Muscle layer of duodenum (tissue), 2 donors: ENCODE results near the gene PAK1.

Experiments used
- H3K27ac ChIP-seq: one replicate; pipeline ENCODE4 v1.7.0; 2013; ENCODE audit warnings: mild to moderate bottlenecking, low read length
- H3K27me3 ChIP-seq: one replicate; pipeline ENCODE4 v1.7.0; 2013; ENCODE audit warnings: low read depth, mild to moderate bottlenecking, control low read depth, low read length
- H3K36me3 ChIP-seq, 2 donors: one replicate each; pipeline ENCODE4 v1.7.0; 2013; ENCODE audit warnings: low read length in 2 of 2, control low read depth in 1 of 2, mild to moderate bottlenecking in 1 of 2; ENCODE audit not compliant: insufficient read depth in 2 of 2, control insufficient read depth in 1 of 2
- H3K4me1 ChIP-seq, 2 donors: one replicate each; pipeline ENCODE4 v1.7.0; 2013; ENCODE audit warnings: low read length in 2 of 2, mild to moderate bottlenecking in 2 of 2, control low read depth in 1 of 2, moderate library complexity in 1 of 2; ENCODE audit not compliant: insufficient read depth in 2 of 2, control insufficient read depth in 1 of 2
- H3K4me3 ChIP-seq, 2 donors: one replicate each; pipeline ENCODE4 v1.7.0; 2013; ENCODE audit warnings: low read length in 2 of 2, low read depth in 1 of 2, mild to moderate bottlenecking in 1 of 2
- H3K9me3 ChIP-seq, 2 donors: one replicate each; pipeline ENCODE4 v1.7.0; 2013; ENCODE audit warnings: low read length in 2 of 2, control low read depth in 1 of 2, mild to moderate bottlenecking in 1 of 2; ENCODE audit not compliant: control insufficient read depth in 1 of 2
- donor health status: healthy.

The PAK1 gene

GRCh38 chr11:77413850-77414460 lies 59.9 kb downstream of the PAK1 start:
- H3K4me1 ChIP-seq: peaks cover 11 to 20% of the 10 kb centered on the region in 2 donors
- no peaks in the 10 kb centered on the region for H3K36me3 ChIP-seq
- H3K9me3 ChIP-seq: no peaks in the 10 kb centered on the region
- no peak overlapping the region for H3K4me3 ChIP-seq
- no peaks in the 10 kb centered on the region for H3K27me3 ChIP-seq
- no peak overlapping the region for H3K27ac ChIP-seq

GRCh38 chr11:77412814-77413213 lies 61.1 kb downstream of the PAK1 start:
- H3K27ac ChIP-seq: no peak overlapping the region
- H3K4me1 ChIP-seq: peaks cover 8 to 20% of the 10 kb centered on the region in 2 donors
- H3K36me3 ChIP-seq: no peaks in the 10 kb centered on the region
- no peaks in the 10 kb centered on the region for H3K9me3 ChIP-seq
- no peak overlapping the region for H3K4me3 ChIP-seq
- no peaks in the 10 kb centered on the region for H3K27me3 ChIP-seq

- no peaks in the 10 kb centered on the region for H3K9me3 ChIP-seq
- peak overlapping the region; percentile 82 for H3K27ac ChIP-seq
Measured at GRCh38 chr11:77411717-77412441, 62.0 kb downstream of the PAK1 start.

GRCh38 chr11:77411137-77411707 lies 62.7 kb downstream of the PAK1 start:
- Histone ChIP-seq H3K4me1 (peaks cover 16 to 26% of the 10 kb centered on the region in 2 donors), H3K4me3 (peak overlapping the region; percentile 77 to 79), H3K9me3 (no peaks in the 10 kb centered on the region), H3K27ac (peak overlapping the region; percentile 82), H3K27me3 (no peaks in the 10 kb centered on the region), H3K36me3 (no peaks in the 10 kb centered on the region)

More at GRCh38 chr11:77411717-77412441, 62.0 kb downstream of the PAK1 start:
- Histone ChIP-seq H3K4me1 (peaks cover 16 to 26% of the 10 kb centered on the region in 2 donors), H3K36me3 (no peaks in the 10 kb centered on the region), H3K27me3 (no peaks in the 10 kb centered on the region), H3K4me3 (peak overlapping the region; percentile 77 to 79)

GRCh38 chr11:77410076-77410827 lies 63.6 kb downstream of the PAK1 start:
- no peaks in the 10 kb centered on the region for H3K27me3 ChIP-seq
- H3K27ac ChIP-seq: peak overlapping the region; percentile 82
- H3K9me3 ChIP-seq: no peaks in the 10 kb centered on the region
- peak overlapping the region; percentile 77 to 79 for H3K4me3 ChIP-seq
- H3K4me1 ChIP-seq: peaks cover 16 to 26% of the 10 kb centered on the region in 2 donors
- no peaks in the 10 kb centered on the region for H3K36me3 ChIP-seq

GRCh38 chr11:77409046-77409445 lies 64.8 kb downstream of the PAK1 start:
- Histone ChIP-seq H3K9me3 (no peaks in the 10 kb centered on the region), H3K27me3 (no peaks in the 10 kb centered on the region), H3K27ac (no peak overlapping the region), H3K4me3 (no peak overlapping the region), H3K36me3 (no peaks in the 10 kb centered on the region), H3K4me1 (peaks cover 16 to 26% of the 10 kb centered on the region in 2 donors)

GRCh38 chr11:77407613-77408012 lies 66.3 kb downstream of the PAK1 start:
- Histone ChIP-seq H3K4me1 (peaks cover 16 to 26% of the 10 kb centered on the region in 2 donors), H3K4me3 (no peak overlapping the region), H3K9me3 (no peaks in the 10 kb centered on the region), H3K27me3 (no peaks in the 10 kb centered on the region), H3K27ac (peak overlapping the region; percentile 42), H3K36me3 (no peaks in the 10 kb centered on the region)

- Histone ChIP-seq H3K4me3 (no peak overlapping the region), H3K4me1 (peaks cover 16 to 20% of the 10 kb centered on the region in 2 donors)
Measured at GRCh38 chr11:77406396-77406795, 67.5 kb downstream of the PAK1 start.

GRCh38 chr11:77403211-77403610 lies 70.7 kb downstream of the PAK1 start:
- H3K4me1 ChIP-seq: peaks cover 7 to 12% of the 10 kb centered on the region in 2 donors

More at GRCh38 chr11:77406396-77406795, 67.5 kb downstream of the PAK1 start:
- H3K27me3 ChIP-seq: no peaks in the 10 kb centered on the region
- H3K36me3 ChIP-seq: no peaks in the 10 kb centered on the region
- H3K27ac ChIP-seq: no peak overlapping the region
- no peaks in the 10 kb centered on the region for H3K9me3 ChIP-seq

GRCh38 chr11:77402218-77402556 lies 71.7 kb downstream of the PAK1 start:
- H3K9me3 ChIP-seq: no peaks in the 10 kb centered on the region
- H3K4me1 ChIP-seq: peaks cover 2 to 5% of the 10 kb centered on the region in 2 donors
- H3K36me3 ChIP-seq: no peaks in the 10 kb centered on the region
- H3K27ac ChIP-seq: no peak overlapping the region
- no peaks in the 10 kb centered on the region for H3K27me3 ChIP-seq
- H3K4me3 ChIP-seq: no peak overlapping the region

More at GRCh38 chr11:77403211-77403610, 70.7 kb downstream of the PAK1 start:
- Histone ChIP-seq H3K27me3 (no peaks in the 10 kb centered on the region), H3K36me3 (no peaks in the 10 kb centered on the region), H3K27ac (no peak overlapping the region), H3K4me3 (no peak overlapping the region), H3K9me3 (no peaks in the 10 kb centered on the region)
